Ishikawa (cell line): ENCODE results near the gene ADIPOQ.

Experiments
- CEBPB ChIP-seq: IDR thresholded peaks from 2 replicates; pipeline ENCODE4 v1.6.1; 2012
- CREB1 ChIP-seq: IDR thresholded peaks from 2 replicates; pipeline ENCODE4 v1.6.1; 2012; ENCODE audit warnings: low read depth
- EP300 ChIP-seq: IDR thresholded peaks from 2 replicates; pipeline ENCODE4 v1.6.1; 2012; ENCODE audit warnings: borderline replicate concordance
- FOXM1 ChIP-seq: IDR thresholded peaks from 2 replicates; pipeline ENCODE4 v1.6.1; 2012; ENCODE audit warnings: low read depth, borderline replicate concordance
- NFIC ChIP-seq: IDR thresholded peaks from 2 replicates; pipeline ENCODE4 v1.6.1; 2012
- RAD21 ChIP-seq: IDR thresholded peaks from 2 replicates; pipeline ENCODE4 v1.6.1; 2012; ENCODE audit warnings: low read depth
- REST ChIP-seq: IDR thresholded peaks from 2 replicates; pipeline ENCODE4 v1.6.1; 2012; ENCODE audit warnings: low read depth, mild to moderate bottlenecking
- TAF1 ChIP-seq: IDR thresholded peaks from 2 replicates; pipeline ENCODE4 v1.6.1; 2012; ENCODE audit warnings: low read depth, mild to moderate bottlenecking
- TCF12 ChIP-seq: IDR thresholded peaks from 2 replicates; pipeline ENCODE4 v1.6.1; 2012; ENCODE audit warnings: low read depth
- YY1 ChIP-seq: IDR thresholded peaks from 2 replicates; pipeline ENCODE4 v1.6.1; 2012; ENCODE audit warnings: low read depth
- ZBTB7A ChIP-seq: IDR thresholded peaks from 2 replicates; pipeline ENCODE4 v1.6.1; 2012; ENCODE audit warnings: low read depth
- TF ChIP-seq, protein P1 (sequence below): IDR thresholded peaks from 2 replicates; pipeline ENCODE4 v1.6.1; 2012
- TF ChIP-seq, protein P2 (sequence below): IDR thresholded peaks from 2 replicates; pipeline ENCODE4 v1.6.1; 2012

DNA sequence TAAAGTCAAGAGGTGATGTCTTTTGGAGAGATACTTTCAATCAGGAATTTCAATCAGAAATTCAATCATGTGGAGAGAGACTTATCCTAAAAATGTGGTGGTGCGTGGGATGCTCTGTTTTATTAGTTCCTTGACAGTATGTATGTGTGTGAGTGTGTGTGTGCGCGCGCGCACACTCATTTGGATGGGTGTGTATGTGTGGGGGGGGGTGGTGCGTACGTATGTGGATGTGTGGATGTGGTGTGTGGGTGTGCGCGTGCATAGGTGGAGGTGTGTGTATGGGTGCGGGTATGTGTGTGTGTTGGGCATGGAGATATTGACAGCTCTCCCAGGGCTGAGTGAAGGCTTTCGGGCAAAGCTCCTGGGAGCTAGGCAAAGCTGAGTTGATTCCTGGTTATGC lies 2.4 kb downstream of the ADIPOQ start:
- TF ChIP-seq CEBPB: no peak
- no peak for TF ChIP-seq NFIC
- TF ChIP-seq TCF12: no peak
- no peak for TF ChIP-seq EP300
- TF ChIP-seq YY1: no peak
- no peak for TF ChIP-seq FOXM1
- TF ChIP-seq CREB1: no peak
- TF ChIP-seq RAD21: no peak
- TF ChIP-seq TAF1: no peak
- TF ChIP-seq, protein P1, sequence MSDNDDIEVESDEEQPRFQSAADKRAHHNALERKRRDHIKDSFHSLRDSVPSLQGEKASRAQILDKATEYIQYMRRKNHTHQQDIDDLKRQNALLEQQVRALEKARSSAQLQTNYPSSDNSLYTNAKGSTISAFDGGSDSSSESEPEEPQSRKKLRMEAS: no peak
- no peak for TF ChIP-seq REST
- no peak for TF ChIP-seq ZBTB7A
- TF ChIP-seq, protein P2, sequence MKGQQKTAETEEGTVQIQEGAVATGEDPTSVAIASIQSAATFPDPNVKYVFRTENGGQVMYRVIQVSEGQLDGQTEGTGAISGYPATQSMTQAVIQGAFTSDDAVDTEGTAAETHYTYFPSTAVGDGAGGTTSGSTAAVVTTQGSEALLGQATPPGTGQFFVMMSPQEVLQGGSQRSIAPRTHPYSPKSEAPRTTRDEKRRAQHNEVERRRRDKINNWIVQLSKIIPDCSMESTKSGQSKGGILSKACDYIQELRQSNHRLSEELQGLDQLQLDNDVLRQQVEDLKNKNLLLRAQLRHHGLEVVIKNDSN: no peak
